SK-N-DZ (cell line): Measurements from ENCODE around the gene AGK.
"Not testable (repeated sequence)": the region's sequence is repeated elsewhere in the genome, so short reads cannot be mapped to it uniquely, and the experiment has no call there.

Experiments
- DNase-seq: peaks from one replicate; pipeline ENCODE4 v3.0.0-alpha.2; 2015; ENCODE audit warnings: low spot score

AGK gene

DNA sequence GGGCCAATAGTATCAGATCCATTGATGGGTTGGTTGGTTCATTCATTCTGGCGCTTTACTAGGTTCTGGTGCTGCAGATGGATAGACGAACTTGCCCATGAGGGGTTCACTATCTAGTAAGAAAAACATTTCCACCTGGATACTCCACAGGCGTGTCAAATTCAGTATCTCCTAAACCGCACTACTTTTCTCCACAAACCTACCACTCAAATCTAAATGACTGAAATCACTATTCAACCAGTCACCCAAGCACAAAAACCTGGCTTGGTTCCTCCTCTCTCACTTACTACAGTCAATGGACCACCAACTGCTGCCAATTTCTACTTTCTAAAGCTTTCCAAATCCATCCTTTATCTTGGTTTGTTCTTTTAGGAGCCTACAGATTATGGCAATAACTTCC lies 572 bp downstream of the AGK start:
- no peak for DNase-seq

- DNase-seq: no peak
Measured at GRCh38 chr7:141557360-141557759, 6.2 kb downstream of the AGK start.

DNA sequence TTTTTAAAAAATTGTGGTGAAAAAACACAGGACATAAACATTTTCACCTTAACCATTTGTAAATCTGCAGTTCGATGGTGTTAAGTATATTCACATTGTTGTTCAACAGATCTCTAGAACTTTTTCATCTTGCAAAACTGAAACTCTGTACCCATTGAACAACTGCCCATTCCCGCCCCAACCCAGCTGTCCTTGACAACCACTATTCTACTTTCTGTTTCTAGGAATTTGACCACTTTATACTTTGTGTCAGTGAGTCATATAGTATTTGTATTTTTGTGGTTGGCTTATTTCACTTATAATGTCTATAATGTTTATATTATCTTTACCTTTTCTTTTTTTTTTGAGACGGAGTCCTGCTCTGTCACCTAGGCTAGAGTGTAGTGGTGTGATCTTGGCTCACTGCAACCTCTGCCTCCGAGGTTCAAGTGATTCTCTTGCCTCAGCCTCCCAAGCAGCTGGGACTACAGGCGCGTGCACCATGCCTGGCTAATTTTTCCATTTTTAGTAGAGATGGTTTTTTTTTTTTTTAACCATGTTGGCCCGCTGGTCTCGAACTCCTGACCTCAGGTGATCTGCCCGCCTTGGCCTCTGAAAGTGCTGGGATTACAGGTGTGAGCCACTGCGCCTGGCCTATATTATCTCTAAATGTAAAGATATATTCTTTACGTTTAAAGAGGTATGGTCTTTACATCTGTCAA lies 6.8 kb downstream of the AGK start:
- DNase-seq: not testable (repeated sequence)

DNA sequence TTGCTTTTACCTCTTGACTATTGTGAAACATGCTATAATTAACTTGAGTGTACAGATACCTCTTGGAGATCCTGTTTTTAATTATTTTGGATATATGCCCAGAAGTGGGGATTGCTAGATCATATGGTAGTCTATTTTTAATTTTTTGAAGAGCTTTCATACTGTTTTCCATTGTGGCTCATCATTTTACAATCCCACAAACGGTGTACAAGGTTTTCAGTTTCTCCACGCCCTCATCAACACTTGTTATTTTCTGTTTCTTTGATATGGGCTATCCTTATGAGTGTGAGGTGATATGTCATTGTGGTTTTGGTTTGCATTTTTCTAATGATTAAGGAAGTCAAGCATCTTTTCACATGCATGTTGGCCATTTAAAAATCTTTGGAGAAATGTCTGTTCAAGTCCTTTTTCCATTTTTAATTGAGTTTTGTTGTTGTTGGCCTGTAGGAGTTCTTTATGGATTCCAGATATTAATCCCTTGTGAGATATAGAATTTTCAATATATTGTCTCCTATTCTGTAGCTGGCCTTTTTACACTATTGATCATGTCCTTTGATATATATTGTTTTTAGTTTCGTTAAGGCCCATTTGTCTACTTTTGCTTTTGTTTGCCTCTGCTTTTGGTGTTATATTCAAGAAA lies 7.5 kb downstream of the AGK start:
- no peak for DNase-seq

DNA sequence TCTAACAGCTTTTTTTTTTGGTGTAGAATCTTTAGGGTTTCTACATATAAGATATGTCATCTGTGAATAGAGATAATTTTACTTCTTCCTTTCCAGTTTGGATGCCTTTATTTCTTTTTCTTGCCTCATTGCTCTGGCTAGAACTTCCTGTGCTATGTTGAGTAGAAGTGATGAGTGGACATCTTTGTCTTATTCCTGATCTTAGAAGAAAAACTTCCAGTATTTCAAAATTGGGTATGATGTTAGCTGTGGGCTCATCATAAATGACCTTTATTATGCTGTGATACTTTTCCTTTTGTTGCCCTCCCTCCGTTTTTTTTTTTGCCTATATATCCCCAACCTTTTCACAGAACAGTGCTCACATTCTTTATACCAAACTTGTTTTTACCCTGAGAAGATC lies 8.8 kb downstream of the AGK start:
- DNase-seq: no peak

DNA sequence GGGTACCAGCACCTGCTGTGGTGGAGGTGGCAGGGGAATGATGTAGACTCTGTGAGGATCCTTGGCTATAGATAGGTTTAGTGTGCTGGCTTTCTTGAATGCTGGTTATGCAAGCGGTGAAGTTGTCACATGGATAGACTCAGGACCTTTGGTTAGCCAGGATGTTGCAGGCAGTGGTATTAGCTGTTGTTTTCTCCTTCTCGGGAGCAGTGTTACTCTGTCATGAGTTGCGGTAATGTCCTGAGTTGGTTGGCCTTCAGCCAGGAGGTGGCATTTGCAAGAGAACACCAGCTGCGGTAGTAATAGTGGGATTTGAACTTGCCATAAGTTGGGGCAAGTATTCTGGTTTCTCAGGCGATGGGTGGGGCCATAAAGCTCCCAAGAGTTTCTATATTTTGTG lies 10.8 kb downstream of the AGK start:
- DNase-seq: no peak

- DNase-seq: no peak
Measured at GRCh38 chr7:141562543-141562942, 11.3 kb downstream of the AGK start.

DNA sequence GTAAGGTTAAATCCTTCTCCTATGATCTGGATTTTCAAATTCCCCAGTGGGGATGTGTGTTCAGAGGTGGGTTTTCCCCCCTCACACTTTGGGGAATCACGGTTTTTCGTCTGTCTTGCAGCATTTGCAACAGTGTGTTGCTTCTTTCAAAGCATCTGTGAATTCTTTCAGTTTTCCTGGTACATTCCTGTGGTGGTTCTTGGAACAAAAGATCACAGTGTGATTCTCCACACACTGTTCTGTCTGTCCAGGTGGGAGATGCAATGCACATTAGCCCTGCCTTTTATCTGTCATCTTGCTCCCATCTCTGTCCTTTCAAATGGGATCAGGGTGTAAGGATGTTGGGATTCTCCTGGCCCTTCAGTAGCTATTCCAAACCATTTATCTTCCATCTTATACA lies 11.8 kb downstream of the AGK start:
- DNase-seq: no peak

DNA sequence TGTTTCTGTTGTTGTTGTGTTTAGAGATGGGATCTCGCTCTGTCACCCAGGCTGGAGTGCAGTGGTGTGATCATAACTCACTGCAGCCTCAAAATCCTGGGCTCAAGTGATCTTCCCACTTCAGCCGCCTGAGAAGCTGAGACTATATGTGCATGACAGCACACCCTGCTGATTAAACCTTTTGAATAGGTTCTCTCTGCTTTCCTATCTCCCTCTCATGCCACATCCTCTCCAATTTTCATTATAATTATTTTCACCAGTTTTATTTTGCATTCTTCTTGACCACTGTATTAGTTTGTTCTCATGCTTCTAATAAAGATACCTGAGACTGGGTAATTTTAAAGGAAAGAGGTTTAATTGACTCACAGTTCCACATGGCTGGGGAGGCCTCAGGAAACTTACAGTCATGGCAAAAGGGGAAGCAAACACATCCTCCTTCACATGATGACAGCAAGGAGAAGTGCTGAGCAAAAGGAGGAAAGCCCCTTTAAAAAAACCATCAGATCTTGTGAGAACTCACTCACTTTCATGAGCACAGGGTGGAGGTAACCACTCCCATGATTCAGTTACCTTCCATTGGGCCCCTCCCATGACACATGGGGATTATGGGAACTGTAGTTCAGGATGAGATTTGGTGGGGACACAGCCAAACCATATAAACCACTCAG lies 12.9 kb downstream of the AGK start:
- no peak for DNase-seq

DNA sequence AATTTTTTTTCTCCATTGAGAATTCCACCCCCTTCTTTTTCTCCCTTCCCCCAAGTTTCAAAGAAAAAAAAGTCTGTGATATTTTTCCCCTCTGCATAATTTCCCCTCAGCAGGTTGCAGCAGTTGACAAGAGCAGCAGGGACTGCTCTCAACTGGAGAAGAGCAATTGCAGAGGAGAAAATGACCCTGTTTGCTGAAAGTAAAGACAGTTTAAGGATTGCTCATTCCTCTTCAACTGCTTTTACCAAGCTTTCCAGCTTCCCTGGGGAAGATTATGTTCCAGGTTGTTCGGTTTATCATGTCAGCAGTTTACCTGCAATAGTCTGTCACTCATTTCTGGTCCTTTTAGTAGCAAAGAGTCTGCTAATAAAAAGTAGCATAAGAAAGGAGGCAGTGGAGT lies 16.2 kb downstream of the AGK start:
- DNase-seq: no peak

DNA sequence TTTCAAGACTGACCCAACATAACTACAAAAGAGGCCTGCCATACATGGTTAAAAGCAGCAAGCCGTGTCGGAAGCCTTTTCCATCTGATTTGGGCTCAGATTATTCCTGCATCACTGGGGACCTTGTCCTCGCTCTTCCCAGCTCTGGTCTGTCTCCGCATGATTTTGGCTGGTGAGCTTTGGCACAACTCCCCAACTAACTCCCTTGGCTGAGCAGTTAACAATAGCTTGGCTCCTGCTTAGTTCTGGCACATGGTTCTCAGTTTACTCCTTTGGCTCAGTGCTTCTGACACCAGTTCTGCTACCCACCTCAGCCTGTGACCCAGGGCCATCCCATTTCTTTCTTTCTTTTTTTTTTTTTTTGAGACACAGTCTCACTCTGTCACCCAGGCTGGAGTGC lies 17.0 kb downstream of the AGK start:
- no peak for DNase-seq

GRCh38 chr7:141571059-141571458 lies 19.8 kb downstream of the AGK start:
- DNase-seq: no peak

GRCh38 chr7:141572175-141572574 lies 21.0 kb downstream of the AGK start:
- no peak for DNase-seq

DNA sequence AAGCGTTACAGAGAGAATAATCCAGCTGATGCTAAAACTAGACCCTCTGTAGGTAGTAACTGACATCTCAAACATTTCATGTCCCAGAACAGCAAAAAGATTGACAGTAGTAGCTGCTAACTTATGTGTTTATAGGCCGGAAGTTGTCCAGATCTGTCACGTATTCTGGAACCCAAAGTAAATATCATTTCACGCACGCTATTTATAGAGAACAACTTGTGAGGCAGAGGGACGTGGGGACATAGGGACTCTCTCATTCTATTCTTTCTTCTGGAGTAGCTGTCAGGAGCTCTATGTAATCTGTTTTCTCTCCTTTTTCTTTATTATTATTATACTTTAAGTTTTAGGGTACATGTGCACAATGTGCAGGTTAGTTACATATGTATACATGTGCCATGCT lies 22.3 kb downstream of the AGK start:
- no peak for DNase-seq

GRCh38 chr7:141575164-141575563 lies 24.0 kb downstream of the AGK start:
- DNase-seq: no peak

DNA sequence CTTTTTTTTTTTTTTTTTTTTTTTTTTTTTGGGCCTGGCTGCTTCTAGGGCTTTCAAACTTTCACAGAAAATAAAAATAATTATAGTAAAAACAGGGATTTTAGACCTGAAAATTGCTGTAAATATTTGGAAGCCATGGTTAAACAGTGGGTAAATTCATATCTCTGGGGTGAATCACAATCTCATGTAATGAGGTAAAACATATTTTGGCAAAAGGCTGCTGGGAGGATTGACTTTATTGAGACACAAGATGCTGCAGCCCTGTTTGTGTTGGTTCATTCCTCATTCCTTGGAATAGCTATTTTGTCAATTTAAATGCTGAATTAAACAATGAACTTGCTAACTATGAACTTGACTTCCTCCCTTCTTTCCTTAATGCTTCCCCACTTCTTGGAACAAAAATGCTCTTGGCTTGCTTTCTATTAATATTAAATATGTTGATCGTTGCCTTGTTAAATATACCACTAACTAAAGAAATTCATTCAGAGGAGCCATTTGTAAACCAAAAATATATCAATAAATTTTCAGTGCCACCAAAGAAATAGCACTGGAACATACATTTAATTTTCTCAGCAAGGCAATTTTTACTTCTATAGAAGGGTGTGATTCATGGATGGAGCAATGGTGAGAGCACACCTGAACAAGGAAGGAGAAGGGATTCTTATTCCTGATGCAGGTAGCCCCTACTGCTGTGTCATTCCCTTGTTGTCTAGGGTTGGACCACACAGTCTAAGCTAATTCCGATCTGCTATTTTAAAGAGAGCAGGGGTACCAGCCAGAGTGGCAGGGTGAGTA lies 24.6 kb downstream of the AGK start:
- no peak for DNase-seq

DNA sequence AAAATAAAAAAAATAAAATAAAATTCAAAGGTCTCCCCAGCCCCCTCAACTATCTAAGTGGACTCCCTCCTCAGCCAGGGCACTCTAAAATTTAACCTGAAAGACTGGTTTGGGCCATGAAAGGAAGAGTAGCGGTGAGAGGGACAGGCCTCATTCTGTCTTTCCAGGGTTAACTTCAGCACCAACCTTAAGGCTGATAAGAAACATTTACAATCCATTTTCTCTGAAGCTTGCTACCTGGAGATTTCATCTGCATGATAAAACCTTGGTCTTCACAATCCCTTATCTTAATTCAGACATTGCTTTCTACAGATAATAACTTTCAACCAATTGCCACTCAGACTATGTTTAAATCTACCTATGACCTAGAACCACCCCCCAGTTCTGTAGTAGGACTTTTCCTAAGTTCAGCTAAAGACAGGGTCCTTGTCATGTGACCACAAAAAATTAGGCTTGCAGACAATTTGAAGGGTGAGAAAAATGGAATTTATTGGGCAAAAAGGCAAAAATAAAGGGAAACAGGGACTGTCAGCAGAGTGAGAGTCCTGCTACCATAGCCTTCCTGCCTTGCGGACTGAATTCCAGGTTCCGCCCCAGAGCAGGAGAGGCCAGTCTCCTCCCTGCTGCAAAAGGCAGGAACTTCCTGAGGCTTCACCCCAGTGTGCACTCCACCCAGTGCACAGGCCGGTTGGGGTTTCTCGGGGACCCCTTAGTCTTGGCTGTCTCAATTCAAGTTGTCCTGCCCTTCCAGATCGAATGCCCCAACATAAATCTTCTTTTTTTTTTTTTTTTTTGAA lies 26.0 kb downstream of the AGK start:
- no peak for DNase-seq

GRCh38 chr7:141579953-141580352 lies 28.7 kb downstream of the AGK start:
- DNase-seq: not testable (repeated sequence)

DNA sequence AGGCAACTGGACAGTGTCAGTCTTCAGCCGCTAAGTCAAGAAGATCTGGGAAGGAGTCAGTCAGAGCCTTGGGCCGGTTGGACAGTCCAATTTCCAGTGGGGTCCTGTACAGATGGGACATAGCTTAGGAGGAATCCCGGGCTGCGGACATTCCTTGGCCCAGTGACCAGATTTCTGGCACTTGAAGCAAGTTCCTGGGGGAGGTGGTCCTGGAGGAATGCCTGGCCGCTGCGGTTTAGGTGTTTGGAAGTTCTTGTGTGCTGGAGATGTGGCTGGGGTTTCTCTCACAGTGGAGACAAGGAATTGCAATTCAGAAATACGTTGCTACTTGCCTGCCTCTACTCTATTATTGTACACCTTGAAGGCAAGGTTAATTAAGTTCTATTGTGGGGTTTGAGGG lies 30.9 kb downstream of the AGK start:
- not testable (repeated sequence) for DNase-seq

- DNase-seq: no peak
Measured at GRCh38 chr7:141584935-141585334, 33.7 kb downstream of the AGK start.
